CD4-positive, alpha-beta T cell treated with Interleukin-12 subunit alpha and Interleukin-12 subunit beta, for 1 hour (primary cell): ENCODE measurements around the gene PNPLA5.

Experiments used
- DNase-seq: peaks from one replicate; pipeline ENCODE4 v3.0.0-alpha.2; 2020

Gene PNPLA5

DNA sequence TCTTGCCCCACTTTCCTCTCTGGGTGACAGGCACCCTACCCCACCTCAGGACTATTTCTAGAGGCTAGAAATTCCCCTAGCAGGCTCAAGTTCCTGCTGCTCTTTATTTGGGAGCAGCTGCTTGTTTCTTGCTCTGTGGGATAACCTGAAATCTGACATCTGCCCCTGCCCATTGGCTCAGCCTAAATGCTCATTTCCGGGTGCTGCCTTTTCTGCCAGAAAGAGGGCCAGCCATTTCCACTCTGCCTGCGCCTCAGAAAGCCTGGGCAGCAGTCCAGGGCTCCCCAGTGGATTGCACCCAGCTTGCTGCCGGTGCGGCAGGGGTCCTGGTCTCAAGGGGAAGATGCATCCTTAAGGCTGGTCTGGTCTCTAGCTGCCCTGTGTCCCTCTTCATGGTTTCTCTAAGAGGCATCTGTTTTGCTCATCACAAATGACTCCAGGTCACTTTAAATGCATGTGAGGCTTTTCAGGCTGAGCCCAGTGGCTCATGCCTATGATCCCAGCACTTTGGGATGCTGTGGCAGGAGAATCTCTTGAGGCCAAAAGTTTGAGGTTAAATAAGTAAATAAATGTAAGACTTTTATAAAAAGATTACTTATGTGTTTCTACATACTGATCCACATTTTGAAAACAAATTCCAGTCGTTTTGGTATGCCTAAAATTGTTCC, 10.3 kb upstream of the PNPLA5 start:
- DNase-seq, result no peak

GRCh38 chr22:43900206-43900605, 8.4 kb upstream of the PNPLA5 start:
- DNase-seq, result no peak

DNA sequence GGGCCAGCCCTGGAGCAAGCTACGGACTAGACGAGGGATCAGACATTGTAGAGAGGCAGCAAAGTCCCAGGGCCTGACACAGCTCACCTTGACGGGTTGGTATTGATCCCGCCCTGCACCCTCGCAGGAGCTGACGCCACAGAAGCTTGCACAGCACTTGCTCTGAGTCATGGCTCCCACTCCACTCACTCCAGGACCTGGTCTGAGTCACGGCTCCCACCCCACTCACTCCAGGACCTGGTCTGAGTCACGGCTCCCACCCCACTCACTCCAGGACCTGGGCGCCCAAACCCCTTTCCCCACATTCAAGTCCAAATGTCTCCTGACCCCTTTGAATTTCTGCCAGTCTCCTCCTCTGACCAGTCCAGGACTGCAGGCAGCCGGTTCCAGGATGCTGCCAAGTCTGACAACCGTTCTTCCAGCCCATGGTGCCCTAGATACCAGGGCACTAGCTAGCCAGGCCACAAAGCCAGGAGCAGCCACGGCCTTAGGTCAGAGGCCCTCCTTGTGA, 6.0 kb upstream of the PNPLA5 start:
- DNase-seq, result no peak

DNA sequence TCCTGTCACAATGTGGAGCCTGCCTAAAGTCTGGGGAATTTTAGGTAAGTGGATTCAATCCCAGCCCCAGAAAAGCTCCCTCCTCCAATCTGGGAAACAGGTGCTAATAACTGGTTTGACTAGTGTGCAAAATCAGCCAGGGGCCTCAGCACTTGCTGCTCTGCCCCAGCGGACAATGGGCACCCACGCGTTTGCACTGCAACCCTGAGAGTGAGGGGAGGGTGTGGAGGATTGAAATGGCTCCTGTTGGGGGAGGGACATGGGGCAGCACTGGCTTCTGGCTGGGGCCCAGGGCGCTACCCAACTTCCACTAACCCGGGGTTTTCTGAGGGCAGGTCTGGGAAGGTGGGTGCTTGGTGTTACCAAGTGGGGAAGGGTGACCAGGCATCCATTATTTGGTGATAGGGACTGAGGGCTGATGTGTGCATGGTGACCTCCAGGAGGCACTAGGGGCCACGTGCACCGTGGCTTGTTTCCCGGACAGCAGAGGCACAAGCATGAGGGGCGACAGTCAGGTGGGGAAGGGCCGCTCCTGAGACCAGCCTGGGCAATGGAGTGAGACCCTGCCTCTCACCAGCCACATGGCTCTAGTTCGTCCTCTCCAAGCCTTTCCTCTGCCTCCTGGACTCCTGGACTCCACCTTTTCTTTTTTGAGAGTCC, 4.3 kb upstream of the PNPLA5 start:
- no peak for DNase-seq

- no peak for DNase-seq
These were observed 2.3 kb upstream of the PNPLA5 start for GRCh38 chr22:43894122-43894521.

GRCh38 chr22:43893266-43893665, 1.5 kb upstream of the PNPLA5 start:
- no peak for DNase-seq

- DNase-seq, result no peak
These were observed 526 bp upstream of the PNPLA5 start for GRCh38 chr22:43892183-43892894.

GRCh38 chr22:43890901-43891331, 897 bp downstream of the PNPLA5 start:
- no peak for DNase-seq

DNA sequence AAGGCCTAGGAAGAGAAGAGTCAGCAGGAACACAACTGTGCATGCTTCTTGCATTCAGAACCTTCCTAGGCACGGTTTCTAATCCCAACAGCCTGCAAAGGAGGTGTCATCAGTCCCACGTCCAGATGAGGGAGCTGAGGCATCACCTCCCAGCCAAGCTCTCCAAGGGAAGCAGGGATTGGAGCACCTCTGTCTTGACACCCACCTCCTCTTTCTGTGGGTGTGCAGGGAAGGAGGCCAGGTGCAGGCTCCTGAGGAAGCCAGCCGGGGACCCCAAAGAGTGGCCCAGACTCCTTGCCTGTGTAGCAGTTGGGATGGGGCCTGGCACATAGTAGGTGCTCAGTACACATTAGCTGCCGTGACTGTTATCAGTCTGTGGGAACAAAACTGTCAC, 2.0 kb downstream of the PNPLA5 start:
- no peak for DNase-seq

- no peak for DNase-seq
These were observed 2.5 kb downstream of the PNPLA5 start for GRCh38 chr22:43889201-43889859.

GRCh38 chr22:43888740-43889139, 3.1 kb downstream of the PNPLA5 start:
- DNase-seq, result no peak

DNA sequence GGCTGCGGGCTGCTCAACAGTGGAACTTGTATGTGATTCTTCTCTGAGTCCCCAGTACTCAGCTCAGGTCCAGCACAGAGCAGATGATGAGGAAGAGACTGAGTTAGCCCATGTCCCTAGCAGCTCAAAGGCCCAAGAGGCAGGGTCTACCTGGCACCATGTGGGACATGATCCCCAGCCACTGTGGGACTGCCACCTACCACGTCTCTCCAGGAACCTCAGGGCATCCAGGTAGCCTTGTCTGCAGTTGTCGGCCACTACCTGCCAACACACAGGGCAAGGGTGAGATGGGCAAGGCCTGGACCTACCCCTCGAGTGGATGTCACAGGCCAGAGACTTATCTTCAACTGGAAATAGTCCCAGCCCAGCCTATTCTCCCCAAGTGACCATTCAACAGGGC, 4.4 kb downstream of the PNPLA5 start:
- DNase-seq, result no peak

GRCh38 chr22:43886231-43886630, 5.6 kb downstream of the PNPLA5 start:
- no peak for DNase-seq

DNA sequence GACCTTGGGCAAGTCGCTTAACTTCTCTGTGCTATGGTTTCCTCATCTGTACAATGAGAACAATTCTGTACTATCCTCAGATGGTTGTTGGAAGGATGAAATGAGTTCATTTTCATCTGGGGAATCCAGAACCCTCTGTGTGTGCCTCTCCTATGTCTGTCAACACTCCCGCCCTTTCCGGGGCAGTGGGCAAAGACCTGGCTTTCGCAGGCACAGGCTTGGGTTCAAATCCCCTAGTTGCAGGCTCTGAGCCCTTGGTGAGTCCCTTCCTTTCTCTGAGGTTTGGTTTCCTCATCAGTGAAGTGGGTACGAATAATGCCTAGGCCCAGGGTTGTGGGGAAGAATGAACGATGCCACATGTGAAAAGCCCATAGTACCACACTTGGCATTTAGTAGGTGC, 6.0 kb downstream of the PNPLA5 start:
- no peak for DNase-seq

DNA sequence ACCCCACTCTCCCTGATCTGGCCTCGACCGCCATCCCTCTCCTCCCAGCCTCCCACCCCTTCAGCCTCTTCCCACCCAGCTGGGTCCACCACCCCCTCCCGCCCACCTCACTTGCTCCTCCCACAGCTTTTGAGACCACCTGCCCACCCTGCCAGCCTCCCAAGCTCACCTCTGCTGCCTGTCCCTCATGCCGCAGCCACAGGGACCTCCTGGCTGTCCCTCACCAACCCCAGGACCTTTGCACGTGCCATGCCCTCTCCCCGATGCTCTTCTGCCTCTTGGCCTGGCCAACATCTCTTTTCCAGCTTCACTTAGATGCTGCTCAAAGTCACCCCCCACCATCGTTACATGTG, 6.5 kb downstream of the PNPLA5 start:
- DNase-seq, result no peak

DNA sequence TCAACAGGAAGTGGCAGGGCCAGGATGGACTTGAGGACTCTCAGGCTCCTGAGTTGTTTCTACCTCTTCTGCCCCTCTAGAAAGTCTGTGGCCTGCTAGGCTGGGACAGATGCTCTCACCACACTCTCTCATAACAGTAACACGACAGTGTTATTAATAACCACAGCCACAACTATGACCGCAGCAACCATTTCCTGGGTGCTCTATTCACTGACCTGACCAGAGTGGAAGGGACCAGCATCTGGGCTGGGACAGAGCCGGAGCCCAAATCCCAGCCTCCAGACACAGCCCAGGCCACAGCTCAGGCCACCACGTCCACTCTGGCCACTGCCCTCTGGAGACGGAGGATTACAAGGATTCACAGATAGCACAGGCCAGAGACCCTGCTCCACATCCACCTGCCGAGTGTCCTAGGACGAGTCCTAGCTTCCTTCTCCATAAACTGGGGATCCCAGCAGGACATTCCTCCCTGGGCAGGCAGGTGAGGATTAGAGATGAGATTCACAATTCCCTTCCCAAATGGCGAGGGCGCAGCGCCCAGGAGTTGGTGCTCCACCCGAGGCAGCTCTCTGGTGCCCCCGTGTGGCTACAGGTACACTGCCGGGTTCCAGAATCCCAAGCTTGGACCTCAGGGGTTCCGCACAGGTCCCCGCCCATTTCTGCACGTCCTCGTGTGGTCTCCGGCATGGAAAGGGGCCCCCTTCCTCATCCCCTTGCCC, 7.1 kb downstream of the PNPLA5 start:
- DNase-seq, result peak; percentile 31

DNA sequence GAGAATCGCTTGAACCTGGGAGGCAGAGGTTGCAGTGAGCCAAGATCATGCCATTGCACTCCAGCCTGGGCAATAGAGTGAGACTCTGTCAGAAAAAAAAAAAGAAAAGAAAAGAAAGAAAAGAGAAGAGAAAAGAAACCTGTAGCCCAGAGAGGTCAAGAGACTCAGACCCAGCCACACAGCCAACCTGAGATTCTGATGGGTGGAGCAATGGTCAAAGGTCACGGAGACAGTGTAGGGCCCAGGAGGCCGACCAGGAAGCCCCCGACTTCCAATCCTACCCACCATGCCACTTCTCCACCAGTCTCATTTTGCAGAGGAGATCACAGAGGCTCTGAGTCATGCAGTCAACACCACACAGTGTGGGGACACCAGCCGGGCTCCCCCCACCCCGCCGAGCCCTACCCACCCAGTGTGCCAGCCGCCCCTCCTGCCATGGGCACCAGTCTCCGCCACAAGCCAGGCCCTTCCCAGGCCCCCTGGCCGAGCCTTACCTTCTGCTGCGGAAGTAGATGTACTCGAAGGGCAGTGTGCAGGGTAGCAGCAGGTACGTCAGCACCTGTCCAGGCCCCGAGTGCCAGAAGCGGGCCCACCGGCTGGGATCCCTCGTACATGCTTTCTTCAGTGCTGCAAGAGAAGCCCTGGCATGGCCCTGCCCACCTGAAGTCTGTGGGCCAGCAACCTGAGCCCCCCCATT, 7.9 kb downstream of the PNPLA5 start:
- no peak for DNase-seq

GRCh38 chr22:43883012-43883661, 8.7 kb downstream of the PNPLA5 start:
- peak; percentile 51 for DNase-seq

- no peak for DNase-seq
These were observed 9.6 kb downstream of the PNPLA5 start for GRCh38 chr22:43882122-43882767.

- DNase-seq, result no peak
These were observed 10.4 kb downstream of the PNPLA5 start for GRCh38 chr22:43881091-43882061.
